OCI-LY1 (cell line): ENCODE measurements around the gene PTPRO.

Source experiments
- H2AFZ ChIP-seq: fragments of 200-600 bp; sonication (generic), shearing (Covaris generic); 2 replicates; pipeline ENCODE4 v1.6.0; 2014; ENCODE audit warnings: antibody characterized with exemption, mild to moderate bottlenecking, low read length
- H3F3A ChIP-seq: fragments of 200-600 bp; sonication (generic), shearing (Covaris generic); 2 replicates; pipeline ENCODE4 v1.6.0; 2014; ENCODE audit warnings: mild to moderate bottlenecking, antibody characterized with exemption, low read length, moderate library complexity; ENCODE audit not compliant: insufficient read depth
- H3K27ac ChIP-seq: fragments of 200-600 bp; sonication (generic); 2 replicates; pipeline ENCODE4 v1.5.1; 2014; ENCODE audit warnings: low read length, mixed run types, mild to moderate bottlenecking, low read depth; ENCODE audit not compliant: poor library complexity, severe bottlenecking
- H3K27me3 ChIP-seq: fragments of 200-600 bp; sonication (generic); 2 replicates; pipeline ENCODE4 v1.6.0; 2014; ENCODE audit warnings: antibody characterized with exemption, mild to moderate bottlenecking, low read length, moderate library complexity; ENCODE audit not compliant: insufficient read depth
- H3K36me3 ChIP-seq: fragments of 200-600 bp; sonication (generic); 2 replicates; pipeline ENCODE4 v1.6.1; 2014; ENCODE audit warnings: mild to moderate bottlenecking, antibody characterized with exemption, low read length, moderate library complexity, mixed read lengths; ENCODE audit not compliant: insufficient read depth
- H3K4me1 ChIP-seq: fragments of 200-600 bp; sonication (generic); 2 replicates; pipeline ENCODE4 v1.5.1; 2014; ENCODE audit warnings: mild to moderate bottlenecking, low read length, moderate library complexity; ENCODE audit not compliant: insufficient read depth, severe bottlenecking
- H3K4me2 ChIP-seq: fragments of 200-600 bp; sonication (generic), shearing (Covaris generic); 2 replicates; pipeline ENCODE4 v1.6.1; 2014; ENCODE audit warnings: low read length
- H3K4me3 ChIP-seq: fragments of 200-600 bp; sonication (generic); 2 replicates; pipeline ENCODE4 v1.5.1; 2014; ENCODE audit warnings: low read length, low read depth, mild to moderate bottlenecking, mixed read lengths; ENCODE audit not compliant: poor library complexity, severe bottlenecking
- H3K79me2 ChIP-seq: fragments of 200-600 bp; shearing (Covaris generic); 2 replicates; pipeline ENCODE4 v1.6.1; 2016; ENCODE audit warnings: mixed run types, low read length, mixed read lengths; ENCODE audit not compliant: insufficient read depth
- H3K9ac ChIP-seq: fragments of 200-600 bp; sonication (generic), shearing (Covaris generic); 2 replicates; pipeline ENCODE4 v1.6.1; 2014; ENCODE audit warnings: mild to moderate bottlenecking, low read length, mixed read lengths
- H3K9me2 ChIP-seq: fragments of 200-600 bp; sonication (generic), shearing (Covaris generic); 2 replicates; pipeline ENCODE4 v1.6.1; 2014; ENCODE audit warnings: low read depth, mild to moderate bottlenecking, low read length, mixed read lengths
- H3K9me3 ChIP-seq: fragments of 200-600 bp; shearing (Covaris generic); 2 replicates; pipeline ENCODE4 v1.6.1; 2014; ENCODE audit warnings: low read length, mixed read lengths
- H4K20me1 ChIP-seq: fragments of 200-600 bp; sonication (generic), shearing (Covaris generic); 2 replicates; pipeline ENCODE4 v1.6.0; 2016; ENCODE audit warnings: mild to moderate bottlenecking, low read length; ENCODE audit not compliant: insufficient read depth
- EZH2 ChIP-seq: fragments of 200-600 bp; sonication (generic), shearing (Covaris generic); IDR thresholded peaks from 2 replicates; pipeline ENCODE4 v1.8.0; 2017; ENCODE audit warnings: borderline replicate concordance, mixed run types, mild to moderate bottlenecking, antibody characterized with exemption, low read length, moderate library complexity, mixed read lengths
- TF ChIP-seq, protein P1 (sequence below): fragments of 200-600 bp; sonication (generic), shearing (Covaris generic); IDR thresholded peaks from 2 replicates; pipeline ENCODE4 v1.5.1; 2017; ENCODE audit warnings: mild to moderate bottlenecking, antibody characterized with exemption, low read length, moderate library complexity, mixed read lengths

Gene PTPRO

DNA sequence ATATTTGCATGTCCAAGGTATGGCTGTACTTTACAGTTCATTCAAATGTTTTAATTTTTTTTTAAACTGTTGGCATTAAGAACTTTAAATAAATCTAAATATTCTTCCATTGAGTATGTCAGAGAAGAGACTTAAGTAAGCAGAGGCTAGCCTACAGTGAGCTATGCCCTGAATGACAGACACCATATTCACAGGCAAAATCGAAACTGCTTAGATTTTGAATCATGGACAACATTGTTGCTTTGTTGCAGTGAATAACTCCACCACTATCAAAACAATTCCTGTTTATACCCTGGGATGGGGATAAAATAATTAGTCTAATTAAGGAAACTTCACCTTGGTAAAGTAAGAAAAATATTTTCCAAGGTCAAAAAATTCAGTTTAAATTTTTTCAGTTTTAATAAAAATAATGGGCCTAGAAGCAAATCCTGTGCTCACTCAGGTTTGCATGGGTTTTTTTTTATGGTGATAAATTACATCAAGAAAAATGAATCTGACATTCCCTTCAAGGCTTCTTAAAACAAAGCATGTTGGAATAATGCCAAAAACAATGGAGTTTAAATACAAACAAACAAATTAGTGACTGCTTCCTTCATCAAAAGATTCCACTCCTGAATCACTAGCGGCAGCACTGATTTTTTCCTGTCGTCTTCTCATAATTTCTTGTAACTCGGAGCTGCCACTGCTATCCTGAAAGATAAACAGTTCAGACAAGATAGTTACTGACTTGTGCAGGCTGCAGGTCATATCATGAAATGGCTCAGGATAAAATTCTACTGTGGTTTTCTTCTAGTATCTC, 298.6 kb downstream of the PTPRO start:
- TF ChIP-seq, protein P1, sequence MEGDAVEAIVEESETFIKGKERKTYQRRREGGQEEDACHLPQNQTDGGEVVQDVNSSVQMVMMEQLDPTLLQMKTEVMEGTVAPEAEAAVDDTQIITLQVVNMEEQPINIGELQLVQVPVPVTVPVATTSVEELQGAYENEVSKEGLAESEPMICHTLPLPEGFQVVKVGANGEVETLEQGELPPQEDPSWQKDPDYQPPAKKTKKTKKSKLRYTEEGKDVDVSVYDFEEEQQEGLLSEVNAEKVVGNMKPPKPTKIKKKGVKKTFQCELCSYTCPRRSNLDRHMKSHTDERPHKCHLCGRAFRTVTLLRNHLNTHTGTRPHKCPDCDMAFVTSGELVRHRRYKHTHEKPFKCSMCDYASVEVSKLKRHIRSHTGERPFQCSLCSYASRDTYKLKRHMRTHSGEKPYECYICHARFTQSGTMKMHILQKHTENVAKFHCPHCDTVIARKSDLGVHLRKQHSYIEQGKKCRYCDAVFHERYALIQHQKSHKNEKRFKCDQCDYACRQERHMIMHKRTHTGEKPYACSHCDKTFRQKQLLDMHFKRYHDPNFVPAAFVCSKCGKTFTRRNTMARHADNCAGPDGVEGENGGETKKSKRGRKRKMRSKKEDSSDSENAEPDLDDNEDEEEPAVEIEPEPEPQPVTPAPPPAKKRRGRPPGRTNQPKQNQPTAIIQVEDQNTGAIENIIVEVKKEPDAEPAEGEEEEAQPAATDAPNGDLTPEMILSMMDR, result no peak
- TF ChIP-seq EZH2, result no peak
- H3K36me3 ChIP-seq, result no peaks in the 10 kb centered on the region

DNA sequence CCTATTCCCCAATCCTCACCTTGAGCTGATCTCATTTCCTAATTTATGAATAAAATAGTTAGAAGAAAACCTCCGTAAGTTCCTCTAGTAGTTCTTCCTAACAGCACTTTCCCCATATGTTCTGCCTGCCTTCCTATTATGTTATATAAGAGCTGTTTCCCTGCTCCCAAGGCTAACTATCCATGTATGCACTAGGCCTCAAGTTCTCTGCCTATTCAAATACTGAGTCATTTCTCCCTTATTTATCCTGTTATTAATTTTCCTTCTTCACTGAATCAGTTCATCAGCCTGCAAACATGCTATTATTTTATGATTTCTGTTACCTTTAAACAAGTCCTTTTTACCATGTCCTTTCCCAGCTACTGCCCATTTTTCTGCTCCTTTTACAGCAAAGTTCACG, 302.8 kb downstream of the PTPRO start:
- H2AFZ ChIP-seq, result no peak overlapping the region
- no peaks in the 10 kb centered on the region for H3F3A ChIP-seq
- no peaks in the 10 kb centered on the region for H3K4me1 ChIP-seq
- H3K4me3 ChIP-seq, result no peak overlapping the region
- no peaks in the 10 kb centered on the region for H3K9me2 ChIP-seq
- H4K20me1 ChIP-seq, result no peaks in the 10 kb centered on the region
- no peaks in the 10 kb centered on the region for H3K9me3 ChIP-seq
- TF ChIP-seq, protein P1, result no peak
- no peak for TF ChIP-seq EZH2
- H3K27ac ChIP-seq, result no peak overlapping the region
- no peaks in the 10 kb centered on the region for H3K79me2 ChIP-seq
- no peaks in the 10 kb centered on the region for H3K36me3 ChIP-seq
- no peak overlapping the region for H3K4me2 ChIP-seq
- H3K27me3 ChIP-seq, result no peaks in the 10 kb centered on the region
- no peak overlapping the region for H3K9ac ChIP-seq

More for the DNA sequence above, 298.6 kb downstream of the PTPRO start:
- H3K9me3 ChIP-seq, result no peaks in the 10 kb centered on the region
- no peaks in the 10 kb centered on the region for H3K9me2 ChIP-seq
- H3K27me3 ChIP-seq, result no peaks in the 10 kb centered on the region
- no peaks in the 10 kb centered on the region for H4K20me1 ChIP-seq
- no peak overlapping the region for H3K27ac ChIP-seq
- no peaks in the 10 kb centered on the region for H3K4me1 ChIP-seq
- no peak overlapping the region for H3K9ac ChIP-seq
- no peaks in the 10 kb centered on the region for H3K79me2 ChIP-seq
- no peak overlapping the region for H3K4me2 ChIP-seq
- no peaks in the 10 kb centered on the region for H3F3A ChIP-seq
- no peak overlapping the region for H2AFZ ChIP-seq
- H3K4me3 ChIP-seq, result no peak overlapping the region

DNA sequence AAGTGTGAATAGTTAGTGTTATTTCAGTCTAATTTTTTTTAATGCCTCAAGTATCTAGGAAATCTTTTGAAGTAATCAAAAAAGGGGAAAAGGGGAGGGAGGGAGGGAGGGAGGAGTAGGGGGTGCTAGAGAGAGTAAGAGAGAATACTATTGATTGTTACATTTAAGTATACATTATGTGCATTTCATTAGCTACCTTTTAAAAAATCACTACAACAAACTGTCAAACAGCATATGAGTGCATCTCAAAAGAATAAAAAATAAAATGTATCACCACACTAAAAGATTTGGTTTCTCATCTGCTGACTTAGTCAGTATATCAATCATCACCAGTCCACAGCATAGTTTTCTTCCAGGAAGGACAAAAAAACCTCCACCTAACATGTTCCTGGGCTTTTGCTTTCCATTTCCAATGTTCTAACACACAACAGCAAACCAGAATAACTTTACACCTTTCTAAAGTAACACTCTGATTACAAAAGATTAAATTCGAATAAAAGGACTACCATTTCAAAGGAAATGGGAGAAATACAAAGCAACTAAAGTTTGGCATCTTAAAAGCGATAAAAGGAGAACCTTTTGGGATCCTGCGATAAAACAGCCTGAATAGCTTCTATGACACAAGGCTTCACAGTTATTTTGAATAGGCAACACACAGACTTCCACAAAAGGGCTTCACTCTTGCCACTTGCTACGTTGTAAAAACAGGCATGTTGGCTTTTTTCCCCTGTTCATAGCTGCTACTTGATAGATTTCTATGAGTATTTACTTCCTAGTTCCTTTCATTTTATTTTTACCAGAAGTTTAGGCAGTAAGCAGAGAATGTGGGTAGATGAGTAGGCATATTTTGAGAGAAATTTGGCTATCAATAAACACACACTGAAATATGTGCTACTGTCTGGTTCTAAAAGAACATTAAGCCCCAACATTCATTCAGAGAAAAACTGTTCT, 306.0 kb downstream of the PTPRO start:
- H3K9me2 ChIP-seq, result no peaks in the 10 kb centered on the region
- no peaks in the 10 kb centered on the region for H4K20me1 ChIP-seq
- no peak overlapping the region for H2AFZ ChIP-seq
- no peak overlapping the region for H3K9ac ChIP-seq
- H3K4me2 ChIP-seq, result no peak overlapping the region
- H3K36me3 ChIP-seq, result no peaks in the 10 kb centered on the region
- peaks cover 6% of the 10 kb centered on the region for H3K4me1 ChIP-seq
- no peaks in the 10 kb centered on the region for H3K79me2 ChIP-seq
- H3K27ac ChIP-seq, result no peak overlapping the region
- TF ChIP-seq, protein P1, result no peak
- no peak for TF ChIP-seq EZH2
- H3K9me3 ChIP-seq, result no peaks in the 10 kb centered on the region
- H3K27me3 ChIP-seq, result no peaks in the 10 kb centered on the region
- H3K4me3 ChIP-seq, result no peak overlapping the region
- H3F3A ChIP-seq, result no peaks in the 10 kb centered on the region
